Karpas-422 (cell line): ENCODE results near the gene SUGP1. TPM values are rescaled to one million over a fixed set of nuclear protein-coding genes. Genes with fewer than 3 reads are reported as not detected.

Experiments used
- DNase-seq: peaks from one replicate; pipeline ENCODE4 v3.0.0-alpha.2; 2015
- H2AFZ ChIP-seq: fragments of 200-600 bp; sonication (generic); 2 replicates; pipeline ENCODE4 v1.6.1; 2014; ENCODE audit warnings: antibody characterized with exemption, low read length, mixed read lengths
- H3K27ac ChIP-seq: fragments of 200-600 bp; sonication (generic); 2 replicates; pipeline ENCODE4 v1.5.1; 2014; ENCODE audit warnings: mild to moderate bottlenecking, low read length, moderate library complexity
- H3K27me3 ChIP-seq: fragments of 200-600 bp; sonication (generic); 2 replicates; pipeline ENCODE4 v1.6.1; 2014; ENCODE audit warnings: low read length, mixed read lengths
- H3K36me3 ChIP-seq: fragments of 200-600 bp; sonication (generic); 2 replicates; pipeline ENCODE4 v1.6.1; 2014; ENCODE audit warnings: low read length, mixed read lengths; ENCODE audit not compliant: insufficient read depth
- H3K4me1 ChIP-seq: fragments of 200-600 bp; sonication (generic); 2 replicates; pipeline ENCODE4 v1.6.1; 2014; ENCODE audit warnings: mild to moderate bottlenecking, low read length, mixed read lengths
- H3K4me2 ChIP-seq: fragments of 200-600 bp; sonication (generic); 2 replicates; pipeline ENCODE4 v1.6.1; 2014; ENCODE audit warnings: low read length, low read depth, mild to moderate bottlenecking; ENCODE audit not compliant: poor library complexity, severe bottlenecking
- H3K4me3 ChIP-seq: fragments of 200-600 bp; sonication (generic); 2 replicates; pipeline ENCODE4 v1.5.1; 2014; ENCODE audit warnings: mild to moderate bottlenecking, antibody characterized with exemption, low read length, mixed read lengths
- H3K79me2 ChIP-seq: fragments of 200-600 bp; sonication (generic); 2 replicates; pipeline ENCODE4 v1.6.1; 2014; ENCODE audit warnings: mild to moderate bottlenecking, low read length, mixed read lengths
- H3K9ac ChIP-seq: fragments of 200-600 bp; sonication (generic); 2 replicates; pipeline ENCODE4 v1.6.0; 2014; ENCODE audit warnings: low read length
- H3K9me2 ChIP-seq: fragments of 200-600 bp; sonication (generic), shearing (Covaris generic); replicated peaks from 2 replicates; pipeline ENCODE4 v1.6.0; 2014; ENCODE audit warnings: mild to moderate bottlenecking, low read length, moderate library complexity; ENCODE audit not compliant: insufficient read depth
- H3K9me3 ChIP-seq: fragments of 300-700, 200-600 bp; sonication (generic); 2 replicates; pipeline ENCODE4 v1.6.1; 2014; ENCODE audit warnings: low read length, mixed read lengths
- H4K20me1 ChIP-seq: fragments of 200-600 bp; sonication (generic); 2 replicates; pipeline ENCODE4 v1.6.1; 2014; ENCODE audit warnings: mild to moderate bottlenecking, antibody characterized with exemption, low read length, low read depth; ENCODE audit not compliant: insufficient read depth
- total RNA-seq: library from RNA; depleted of rRNA; stranded (reverse); fragments of >200 nt; shearing (Covaris generic); gene quantifications from 2 replicates; pipeline ENCODE4 v1.2.3, GENCODE V29; 2014; ENCODE audit warnings: low replicate concordance

Gene SUGP1
- total RNA-seq, 1 experiment from 2014 or later, result 21.4 TPM

- Histone ChIP-seq H3K4me3 (no peak overlapping the region), H3K4me1 (no peaks in the 10 kb centered on the region), H3K9me2 (no peaks in the 10 kb centered on the region), H3K9me3 (no peaks in the 10 kb centered on the region), H3K4me2 (no peak overlapping the region), H3K79me2 (no peaks in the 10 kb centered on the region), H2AFZ (no peak overlapping the region), H3K27ac (no peak overlapping the region), H4K20me1 (no peaks in the 10 kb centered on the region), H3K36me3 (no peaks in the 10 kb centered on the region), H3K9ac (no peak overlapping the region), H3K27me3 (no peaks in the 10 kb centered on the region)
- no peak for DNase-seq
These were observed 58.7 kb downstream of the SUGP1 start for GRCh38 chr19:19261350-19262189.

DNA sequence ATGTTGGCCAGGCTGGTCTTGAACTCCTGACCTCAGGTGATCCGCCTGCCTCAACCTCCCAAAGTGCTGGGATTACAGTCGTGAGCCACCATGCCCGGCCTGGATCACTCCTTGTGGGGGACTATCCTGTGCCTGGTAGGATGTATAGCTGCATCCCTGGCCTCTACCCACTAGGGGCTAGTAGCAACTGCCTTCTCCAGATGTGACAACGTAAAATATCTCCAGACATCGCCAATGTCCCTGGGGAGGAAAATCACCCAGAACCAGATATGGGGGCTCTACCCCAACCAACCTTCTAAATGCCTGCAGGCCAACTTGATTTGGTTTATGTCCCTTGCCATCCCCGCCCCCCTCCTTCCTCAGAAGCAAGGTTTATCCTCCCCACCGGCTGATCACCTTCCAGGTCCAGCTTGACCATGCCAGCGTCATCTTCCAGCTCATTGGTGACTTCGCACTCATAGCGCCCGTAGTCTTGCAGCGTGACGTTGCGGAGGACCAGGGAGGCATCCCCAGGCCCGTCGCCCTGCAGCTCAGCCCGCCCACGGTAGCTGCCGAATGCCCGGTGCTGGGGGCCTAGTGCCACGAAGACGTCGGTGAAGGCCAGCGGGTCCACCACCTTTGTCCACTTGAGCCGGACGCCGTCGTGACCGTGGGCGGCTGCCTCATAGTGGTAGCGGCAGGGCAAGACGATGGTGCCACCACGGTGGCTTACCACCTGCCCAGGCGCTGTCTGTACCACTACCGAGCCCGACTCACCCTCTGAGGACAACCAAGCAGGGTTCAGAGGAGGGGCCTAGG is 59.7 kb downstream of the SUGP1 start:
- H3K4me3 ChIP-seq, result no peak overlapping the region
- H4K20me1 ChIP-seq, result no peaks in the 10 kb centered on the region
- H3K4me2 ChIP-seq, result no peak overlapping the region
- no peaks in the 10 kb centered on the region for H3K36me3 ChIP-seq
- no peaks in the 10 kb centered on the region for H3K4me1 ChIP-seq
- no peak overlapping the region for H3K27ac ChIP-seq
- H3K79me2 ChIP-seq, result no peaks in the 10 kb centered on the region
- no peak overlapping the region for H2AFZ ChIP-seq
- DNase-seq, result no peak
- no peaks in the 10 kb centered on the region for H3K9me3 ChIP-seq
- no peaks in the 10 kb centered on the region for H3K9me2 ChIP-seq
- H3K9ac ChIP-seq, result no peak overlapping the region
- no peaks in the 10 kb centered on the region; the same call in 1 of the 2 replicates for H3K27me3 ChIP-seq

DNA sequence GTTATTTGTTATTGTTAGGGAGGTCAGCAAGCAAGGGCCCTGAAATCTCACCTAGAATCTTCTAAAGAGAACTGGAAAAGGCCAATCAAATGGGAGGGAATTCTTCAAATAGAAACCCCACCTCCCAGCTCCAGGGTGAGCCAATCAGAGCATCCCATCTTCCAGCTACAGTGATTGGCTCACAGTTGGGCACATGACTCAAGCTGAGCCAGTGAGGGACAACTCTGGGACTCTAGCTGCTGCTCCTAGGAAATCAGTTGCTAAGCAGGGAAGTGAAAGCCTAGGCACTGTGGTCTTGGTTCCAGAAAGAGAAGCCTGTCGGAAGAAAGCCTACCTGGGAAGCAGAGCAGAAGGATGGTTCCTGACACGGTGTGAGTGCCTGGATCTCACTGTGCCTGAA is 60.6 kb downstream of the SUGP1 start:
- Histone ChIP-seq H3K4me1 (no peaks in the 10 kb centered on the region), H3K27ac (no peak overlapping the region), H3K9me2 (no peaks in the 10 kb centered on the region), H3K27me3 (no peaks in the 10 kb centered on the region; the same call in 1 of the 2 replicates), H4K20me1 (no peaks in the 10 kb centered on the region), H2AFZ (no peak overlapping the region), H3K4me2 (no peak overlapping the region), H3K4me3 (no peak overlapping the region), H3K9ac (no peak overlapping the region), H3K9me3 (no peaks in the 10 kb centered on the region), H3K79me2 (no peaks in the 10 kb centered on the region), H3K36me3 (no peaks in the 10 kb centered on the region)
- peak; percentile 87 for DNase-seq

- Histone ChIP-seq H3K4me3 (no peak overlapping the region), H3K9ac (no peak overlapping the region), H2AFZ (no peak overlapping the region), H4K20me1 (no peaks in the 10 kb centered on the region), H3K27me3 (no peaks in the 10 kb centered on the region; the same call in 1 of the 2 replicates), H3K36me3 (no peaks in the 10 kb centered on the region), H3K4me1 (no peaks in the 10 kb centered on the region), H3K4me2 (no peak overlapping the region), H3K9me2 (no peaks in the 10 kb centered on the region), H3K79me2 (no peaks in the 10 kb centered on the region), H3K27ac (no peak overlapping the region), H3K9me3 (no peaks in the 10 kb centered on the region)
- DNase-seq, result no peak
These were observed 61.5 kb downstream of the SUGP1 start for GRCh38 chr19:19258589-19259338.

- Histone ChIP-seq H3K4me2 (no peak overlapping the region), H3K27ac (no peak overlapping the region), H3K9me3 (no peaks in the 10 kb centered on the region), H3K4me3 (no peak overlapping the region), H4K20me1 (no peaks in the 10 kb centered on the region), H3K4me1 (no peaks in the 10 kb centered on the region), H3K9ac (no peak overlapping the region), H2AFZ (no peak overlapping the region), H3K27me3 (no peaks in the 10 kb centered on the region; the same call in 1 of the 2 replicates), H3K79me2 (no peaks in the 10 kb centered on the region), H3K9me2 (no peaks in the 10 kb centered on the region), H3K36me3 (no peaks in the 10 kb centered on the region)
- DNase-seq, result no peak
These were observed 62.3 kb downstream of the SUGP1 start for GRCh38 chr19:19257836-19258588.

DNA sequence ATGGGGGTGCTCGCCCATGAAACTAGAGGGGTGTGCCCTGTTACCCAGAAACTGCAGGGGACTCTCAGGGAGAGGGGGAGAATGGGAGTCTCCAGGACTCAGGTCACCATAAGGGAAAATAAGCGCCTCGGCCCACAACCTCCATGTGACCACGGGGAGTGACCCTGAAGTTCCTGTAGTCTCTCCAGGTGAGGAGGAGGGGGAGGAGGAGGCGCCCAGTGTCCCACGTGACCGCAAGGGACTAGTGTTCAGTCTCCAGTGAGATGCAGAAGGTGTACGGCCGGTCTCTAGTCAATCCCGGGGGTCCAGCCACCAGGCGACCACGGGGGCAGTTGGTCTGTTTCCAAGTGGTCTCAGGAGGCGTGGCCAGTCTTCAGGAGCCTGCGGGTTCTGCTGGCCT is 63.2 kb downstream of the SUGP1 start:
- Histone ChIP-seq H3K4me2 (no peak overlapping the region), H3K27ac (no peak overlapping the region), H4K20me1 (no peaks in the 10 kb centered on the region), H3K36me3 (no peaks in the 10 kb centered on the region), H3K9ac (no peak overlapping the region), H2AFZ (no peak overlapping the region), H3K4me3 (no peak overlapping the region), H3K27me3 (no peaks in the 10 kb centered on the region; the same call in 1 of the 2 replicates), H3K4me1 (no peaks in the 10 kb centered on the region), H3K79me2 (no peaks in the 10 kb centered on the region), H3K9me2 (no peaks in the 10 kb centered on the region), H3K9me3 (no peaks in the 10 kb centered on the region)
- DNase-seq, result no peak

DNA sequence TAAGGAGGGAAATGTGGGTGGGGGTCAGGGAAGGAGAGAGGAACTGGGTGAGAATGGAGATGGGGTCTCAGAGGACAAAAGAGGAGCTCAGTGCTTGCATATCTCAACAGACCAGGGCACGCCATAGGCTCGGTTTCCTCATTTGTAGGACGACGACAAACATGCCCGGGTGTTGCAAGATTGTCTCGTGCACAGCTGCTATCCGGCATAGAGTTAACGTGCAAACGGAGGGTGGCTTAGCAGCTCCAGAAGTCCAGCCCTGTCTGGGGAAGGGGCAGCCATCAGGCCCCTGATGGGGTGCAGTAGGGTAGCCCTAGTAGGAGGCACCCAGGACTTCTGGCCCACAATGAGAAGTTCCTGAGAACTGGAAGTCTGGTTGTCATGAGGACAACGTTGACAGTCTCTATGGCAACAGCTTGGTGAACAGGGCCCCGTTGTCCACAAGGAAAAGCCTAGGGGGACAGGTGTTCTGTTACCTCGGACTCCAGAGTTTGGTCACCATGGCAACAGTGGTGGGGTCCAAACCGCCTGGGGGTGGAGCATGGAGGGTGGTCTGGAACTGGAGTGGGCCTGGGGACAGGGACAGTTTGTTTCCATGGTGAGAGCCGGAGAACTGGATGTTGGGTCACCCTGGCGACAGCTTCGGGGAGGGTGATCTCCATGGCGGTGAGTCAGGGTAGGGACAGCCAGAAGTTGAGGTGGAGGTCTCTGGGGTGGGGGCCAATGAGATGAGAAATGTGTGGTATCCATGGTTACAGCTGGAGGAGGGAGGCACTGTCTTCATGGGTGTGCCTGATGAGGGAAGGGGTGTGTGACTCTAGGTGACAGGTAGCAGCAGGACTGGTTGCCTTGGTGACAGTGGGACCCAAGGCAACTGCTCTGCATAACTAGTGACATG is 64.0 kb downstream of the SUGP1 start:
- Histone ChIP-seq H3K27me3 (no peaks in the 10 kb centered on the region; the same call in 1 of the 2 replicates), H4K20me1 (no peaks in the 10 kb centered on the region)

More for the DNA sequence above, 64.0 kb downstream of the SUGP1 start:
- no peak overlapping the region for H2AFZ ChIP-seq
- DNase-seq, result peak; percentile 53
- H3K36me3 ChIP-seq, result no peaks in the 10 kb centered on the region
- no peak overlapping the region for H3K9ac ChIP-seq
- H3K4me2 ChIP-seq, result no peak overlapping the region
- H3K9me2 ChIP-seq, result no peaks in the 10 kb centered on the region
- no peaks in the 10 kb centered on the region for H3K79me2 ChIP-seq
- no peak overlapping the region for H3K4me3 ChIP-seq
- no peaks in the 10 kb centered on the region for H3K4me1 ChIP-seq
- no peak overlapping the region for H3K27ac ChIP-seq
- H3K9me3 ChIP-seq, result no peaks in the 10 kb centered on the region
